GOT3 (cell line): ENCODE results near the gene DHRS12.

Source experiments
- DNase-seq: peaks from one replicate; lab custom pipeline; 2025; ENCODE audit warnings: mixed read lengths; lab: John Stamatoyannopoulos, UW

The DHRS12 gene

DNA sequence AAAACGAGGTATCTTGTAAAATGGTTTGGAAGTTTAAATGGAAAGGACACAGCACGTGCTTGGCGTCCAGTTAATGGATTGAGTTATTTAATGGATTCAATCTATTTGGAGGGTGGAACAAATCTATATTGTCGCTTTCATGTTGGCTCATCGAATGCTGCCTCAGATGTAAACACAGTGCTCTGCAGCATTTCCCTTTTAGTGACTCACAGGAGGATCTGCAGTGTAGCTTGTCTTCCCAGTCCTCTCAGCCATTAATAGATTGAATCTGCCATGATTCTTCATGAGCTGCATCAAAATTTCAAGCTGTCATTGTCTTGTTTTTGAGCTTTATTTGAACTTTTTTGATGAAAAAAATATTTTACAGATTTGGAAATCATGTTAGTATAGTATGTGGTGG is 44.7 kb downstream of the DHRS12 start:
- no peak for DNase-seq

DNA sequence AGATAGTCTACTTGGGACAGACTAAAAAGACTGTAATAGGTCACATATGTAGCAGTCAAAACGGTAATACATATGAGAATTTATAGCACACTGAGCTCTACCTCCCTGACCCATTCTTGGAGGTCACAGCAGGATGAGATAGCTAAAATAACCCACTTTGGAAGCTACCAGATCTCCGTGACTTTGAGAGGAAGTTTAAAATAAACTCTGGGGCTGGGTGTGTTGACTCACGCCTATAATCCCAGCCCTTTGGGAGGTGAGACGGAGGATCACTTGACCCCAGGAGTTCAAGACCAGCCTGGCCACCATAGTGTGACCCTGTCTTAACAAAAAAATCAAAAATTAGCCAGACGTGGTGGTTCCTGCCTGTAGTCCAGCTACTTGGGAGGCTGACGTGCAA is 45.3 kb downstream of the DHRS12 start:
- no peak for DNase-seq

DNA sequence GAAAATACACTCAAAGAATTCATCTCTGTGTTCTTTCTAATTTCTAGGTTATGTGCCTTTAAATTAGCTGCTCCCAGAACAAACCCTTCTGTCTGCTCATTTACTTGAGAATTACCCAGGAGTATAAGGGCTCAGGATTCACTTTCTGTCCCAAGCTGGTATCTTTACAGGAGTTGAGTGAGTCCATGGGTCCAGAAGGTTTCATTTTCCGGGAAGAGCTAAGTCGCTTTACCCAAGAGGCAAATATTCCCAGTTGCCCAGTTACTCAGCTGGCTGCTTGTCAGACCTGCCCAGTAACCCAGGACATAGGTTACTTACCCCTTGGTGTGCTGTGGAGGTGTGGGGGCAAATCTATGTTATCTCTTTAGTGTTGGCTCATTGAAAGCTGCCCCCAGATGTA is 47.3 kb downstream of the DHRS12 start:
- DNase-seq = no peak

DNA sequence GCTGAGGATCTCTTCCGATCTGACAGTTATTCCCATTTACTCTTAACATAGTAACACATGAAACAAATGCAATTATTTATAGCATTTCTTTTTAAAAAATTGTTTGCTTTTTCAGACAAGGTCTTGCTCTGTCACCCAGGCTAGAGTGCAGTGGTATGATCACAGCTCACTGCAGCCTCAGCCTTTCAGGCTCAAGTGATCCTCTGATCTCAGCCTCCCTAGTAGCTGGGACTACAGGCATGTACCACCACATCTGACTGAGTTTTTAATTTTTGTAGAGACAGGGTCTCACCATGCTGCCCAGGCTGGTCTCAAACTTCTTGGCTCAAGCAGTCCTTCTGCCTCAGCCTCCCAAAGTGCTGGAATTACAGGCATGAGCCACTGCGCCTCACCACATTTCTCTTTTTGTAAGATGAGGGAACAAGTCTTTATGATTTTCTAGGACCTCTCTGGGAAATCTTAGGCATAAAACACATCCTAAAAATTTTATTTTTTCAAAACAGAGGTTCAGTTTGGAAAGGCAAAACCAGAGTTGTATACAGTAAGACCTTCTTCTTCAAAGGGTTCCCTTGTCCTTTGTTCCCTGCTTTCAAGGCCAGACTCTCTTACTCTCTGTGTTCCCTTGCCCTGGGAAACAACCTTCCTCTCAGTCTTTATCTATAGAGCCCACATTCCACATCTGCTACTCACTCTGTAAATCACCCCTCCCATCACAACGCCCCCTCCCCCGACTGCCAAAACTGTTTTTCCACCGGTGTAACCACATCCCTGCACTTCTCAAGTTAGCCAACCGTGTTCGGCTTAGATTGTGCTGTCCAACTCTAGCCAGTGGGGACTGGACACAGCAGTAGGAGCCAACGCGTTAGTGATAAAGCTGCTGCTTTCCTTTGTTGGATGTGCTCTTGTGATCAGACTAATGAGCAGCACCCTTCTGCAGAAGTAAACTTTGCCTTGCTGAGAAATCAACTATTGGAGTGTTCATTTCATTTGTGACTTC is 56.2 kb downstream of the DHRS12 start:
- DNase-seq = no peak

DNA sequence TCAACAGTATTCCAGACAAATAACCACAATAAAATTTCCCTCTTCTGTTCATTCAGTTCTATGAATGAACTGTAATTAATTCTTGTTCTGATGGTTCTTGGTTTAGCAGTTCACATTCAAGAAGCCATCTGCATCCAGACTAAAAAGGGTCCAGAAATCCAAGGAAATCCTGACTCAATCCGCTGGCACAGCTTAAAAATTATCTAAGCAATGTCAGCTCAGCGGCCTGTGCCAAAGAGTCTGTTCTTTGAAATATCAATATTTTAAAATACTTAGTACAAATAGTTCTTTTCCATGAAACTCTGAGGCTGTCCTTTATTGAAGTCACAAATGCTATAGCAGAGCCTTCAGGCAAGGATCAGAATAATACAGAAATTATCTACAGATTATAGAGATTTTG is 57.2 kb downstream of the DHRS12 start:
- DNase-seq = no peak

DNA sequence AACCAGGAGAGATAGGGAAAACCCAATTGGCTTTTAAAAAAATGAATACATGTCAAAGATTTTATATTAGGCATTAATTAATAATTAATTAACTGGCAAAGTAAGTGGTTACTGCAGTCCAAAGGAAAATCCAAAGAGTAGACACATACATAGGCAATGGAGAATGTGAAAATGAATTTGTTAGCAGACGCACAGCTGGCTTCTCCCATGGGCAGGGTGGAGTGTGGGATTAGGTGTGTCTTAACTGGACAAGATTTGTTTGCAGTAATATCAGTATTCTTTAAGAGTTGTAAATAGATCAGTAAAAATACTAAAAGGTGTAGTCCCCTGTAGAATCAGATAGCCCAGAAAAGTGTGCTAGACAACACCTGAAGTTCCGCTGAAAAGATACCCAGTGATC is 58.7 kb downstream of the DHRS12 start:
- no peak for DNase-seq

DNA sequence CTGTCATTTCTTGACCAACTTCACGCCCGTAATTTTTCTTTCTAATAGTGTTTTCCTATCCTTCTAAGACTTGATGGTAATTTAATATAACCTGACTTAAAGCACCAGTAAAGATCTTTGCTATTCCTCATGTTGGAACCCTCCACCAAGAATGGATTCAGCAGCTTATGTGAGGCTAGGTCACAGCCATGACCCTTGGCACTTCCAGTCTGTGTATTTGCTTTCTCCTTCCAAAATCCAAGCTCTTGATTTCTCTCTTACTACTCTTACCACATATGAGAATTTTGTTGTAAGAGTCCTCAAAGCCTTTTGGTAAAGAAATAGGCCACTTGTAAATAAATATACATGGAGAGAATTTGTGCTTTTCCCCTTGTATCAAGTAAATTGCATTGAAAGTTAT is 61.4 kb downstream of the DHRS12 start:
- no peak for DNase-seq

DNA sequence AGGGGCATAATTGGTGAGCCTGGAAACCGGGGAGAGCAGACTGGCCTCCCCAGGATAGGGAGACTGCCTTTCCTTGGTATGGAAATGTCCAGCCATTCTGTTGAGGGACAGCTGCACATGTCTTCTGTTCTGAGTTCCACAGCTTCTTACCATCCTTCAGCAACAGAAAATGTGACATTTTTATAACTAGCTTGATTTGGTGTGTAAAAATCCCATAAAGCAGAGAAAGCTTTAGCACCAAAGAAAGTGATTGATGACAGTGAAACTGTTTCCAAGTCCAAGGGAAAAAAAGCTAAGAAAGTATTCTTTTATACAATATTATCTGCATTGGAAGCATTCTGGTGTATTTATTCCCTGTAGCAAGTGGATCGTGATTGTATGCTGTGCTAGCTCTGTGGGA is 61.9 kb downstream of the DHRS12 start:
- DNase-seq = no peak

DNA sequence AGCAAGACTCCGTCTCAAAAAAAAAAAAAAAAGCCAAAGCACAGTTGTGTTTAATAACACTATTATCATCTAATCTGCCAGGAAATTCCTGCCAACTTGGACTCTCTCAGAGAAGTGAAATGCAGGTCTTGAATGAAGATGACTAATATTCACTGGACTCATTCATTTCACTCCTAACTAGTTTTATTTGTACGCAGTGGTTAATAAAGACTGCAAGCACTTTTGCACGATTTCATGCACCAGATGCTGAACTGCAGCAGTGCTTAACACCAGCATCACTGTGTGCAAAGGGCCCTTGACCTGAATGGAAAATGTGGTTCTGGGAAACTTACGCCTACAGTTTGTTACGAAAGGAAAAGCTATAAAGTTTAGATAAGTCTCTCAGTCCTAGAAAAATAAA is 63.3 kb downstream of the DHRS12 start:
- no peak for DNase-seq

DNA sequence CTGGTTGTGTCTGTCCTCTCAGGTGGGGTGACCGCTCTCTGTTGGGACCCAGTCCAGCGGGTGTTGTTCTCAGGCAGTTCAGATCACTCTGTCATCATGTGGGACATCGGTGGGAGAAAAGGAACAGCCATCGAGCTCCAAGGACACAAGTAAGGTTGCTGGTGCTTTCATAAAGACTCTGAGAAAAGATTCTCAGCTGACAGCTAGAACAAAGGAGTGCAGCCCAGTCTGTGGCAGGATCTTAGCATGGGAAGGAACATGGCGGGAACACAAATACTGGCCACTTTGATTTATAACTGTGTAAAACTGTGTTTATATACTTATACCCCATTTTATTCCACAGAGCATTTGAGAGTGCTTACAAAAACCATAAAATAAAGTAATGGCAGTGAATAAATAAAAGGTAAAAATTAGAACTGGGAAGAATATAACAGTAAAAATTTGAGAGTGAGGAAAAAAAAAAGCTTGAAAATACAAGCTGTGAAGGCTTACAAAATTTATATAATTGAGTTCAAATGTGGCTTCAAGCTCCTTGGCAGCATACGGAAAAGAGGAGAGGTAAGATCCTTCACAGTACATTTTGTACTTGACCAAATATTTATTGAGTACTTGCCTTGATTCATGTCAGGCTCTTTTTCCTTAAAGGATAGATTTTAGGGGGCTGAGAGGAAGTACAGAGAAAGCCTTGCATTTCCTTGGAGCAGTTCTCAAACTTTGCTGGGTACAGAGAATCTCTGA is 64.8 kb downstream of the DHRS12 start:
- DNase-seq = no peak

DNA sequence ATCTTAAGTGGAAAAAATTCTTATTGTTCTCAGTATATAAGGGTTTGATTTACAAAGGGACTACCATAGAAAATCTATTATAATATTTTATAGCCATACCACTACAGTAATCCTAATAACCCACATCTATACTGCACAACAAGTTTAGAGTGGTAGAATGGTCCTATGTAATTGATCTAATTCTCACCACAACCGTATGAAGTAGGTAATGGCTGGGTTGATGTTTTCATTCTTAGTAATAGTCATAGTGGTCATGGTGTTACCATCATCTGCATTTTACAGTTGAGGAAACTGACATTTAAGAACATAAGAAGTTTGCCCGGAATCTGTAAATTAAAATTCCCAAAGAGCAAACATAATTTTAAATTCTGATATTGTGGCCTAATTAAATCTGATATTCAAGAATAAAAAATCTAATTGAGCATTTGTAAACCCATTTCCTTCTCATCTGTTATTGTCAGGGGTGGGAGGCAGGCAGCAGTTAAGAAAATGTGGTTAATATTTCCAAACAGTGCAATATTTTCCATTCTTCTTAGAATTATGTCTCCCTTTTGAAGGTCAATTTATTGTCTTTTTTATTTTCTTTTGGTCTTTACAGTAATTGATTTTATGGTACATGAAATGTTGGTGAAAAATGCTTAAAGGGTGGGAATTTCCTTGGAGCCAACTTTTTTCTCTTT is 65.6 kb downstream of the DHRS12 start:
- DNase-seq = no peak

DNA sequence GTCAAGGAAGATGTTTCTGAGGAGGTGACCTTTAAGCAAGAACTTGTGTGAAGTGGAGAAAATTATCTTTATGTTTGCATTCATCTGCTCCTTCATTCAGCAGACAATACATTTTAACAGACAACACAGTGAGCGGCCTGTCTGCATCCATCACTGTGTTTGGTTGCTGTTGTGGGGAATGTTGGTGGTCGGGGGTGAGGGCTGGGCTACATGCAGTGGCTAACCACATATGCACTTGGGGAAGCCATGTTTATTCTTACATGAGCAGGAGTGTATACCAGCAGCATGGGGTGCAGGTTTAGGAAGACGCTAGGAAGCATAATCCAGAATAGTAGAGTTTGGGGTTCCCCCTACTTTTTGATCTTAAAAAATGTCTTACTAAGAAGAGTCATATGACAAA is 66.4 kb downstream of the DHRS12 start:
- DNase-seq = no peak

DNA sequence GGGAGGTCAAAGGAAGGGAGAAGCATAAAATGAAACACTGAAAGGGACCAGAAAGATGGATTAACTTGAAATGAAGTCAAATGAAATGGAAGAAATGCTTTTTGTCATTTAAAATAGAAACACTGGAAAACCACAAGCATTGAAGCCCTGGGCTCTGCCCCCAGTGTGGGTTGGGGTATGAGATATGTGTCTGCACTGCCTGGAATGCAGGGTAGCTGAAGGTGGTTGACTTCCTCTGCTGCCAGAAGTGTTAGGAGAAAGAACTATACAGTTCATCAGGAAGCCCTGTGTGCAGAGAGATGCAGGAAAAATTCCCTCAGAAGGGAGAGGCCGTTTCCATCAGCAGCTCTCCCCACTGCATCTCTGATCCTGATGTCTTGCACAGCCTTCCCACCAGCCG is 69.2 kb downstream of the DHRS12 start:
- no peak for DNase-seq

DNA sequence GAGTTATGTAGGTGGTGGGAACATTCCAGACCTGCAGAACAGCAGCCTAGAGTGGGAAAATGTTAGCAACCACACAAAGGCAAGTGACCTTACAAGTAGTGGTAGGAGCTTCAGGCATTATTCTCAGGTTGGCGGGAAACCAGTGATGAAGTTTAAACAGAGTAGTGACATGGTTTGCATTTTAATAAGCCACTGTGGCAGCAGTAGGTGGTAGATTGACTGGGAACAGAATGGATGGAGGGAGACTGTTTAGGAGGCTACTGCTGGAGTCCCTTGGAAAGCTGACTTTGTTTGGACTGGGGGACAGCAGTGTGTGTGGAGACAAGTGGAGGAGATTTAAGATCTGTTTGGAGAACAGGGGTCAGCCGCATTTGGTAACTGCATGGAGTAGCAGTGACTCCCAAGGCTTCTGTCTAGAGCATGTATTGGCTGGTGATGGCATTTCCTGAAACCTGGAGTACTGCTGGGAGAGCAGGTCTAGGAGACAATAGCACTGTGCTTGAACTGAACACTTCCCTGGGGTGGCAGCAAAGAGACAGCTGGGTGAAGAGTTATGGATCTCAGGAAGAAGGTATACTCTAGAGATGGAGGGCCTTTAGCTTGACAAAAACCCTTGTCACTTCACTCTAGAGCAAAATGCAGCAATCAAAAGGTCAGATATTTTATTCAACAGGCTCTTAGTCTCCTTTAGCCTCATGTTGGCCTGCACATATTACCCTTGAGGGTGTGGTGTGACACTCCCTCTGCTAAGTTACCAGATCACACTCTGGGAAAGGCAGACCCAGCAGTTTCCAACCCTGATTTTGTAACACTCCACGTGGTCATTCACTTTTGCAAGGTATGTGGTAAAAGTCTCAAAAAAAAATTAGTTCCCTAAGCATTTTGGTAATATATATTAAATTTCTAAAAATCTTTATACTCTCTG is 70.3 kb downstream of the DHRS12 start:
- no peak for DNase-seq

DNA sequence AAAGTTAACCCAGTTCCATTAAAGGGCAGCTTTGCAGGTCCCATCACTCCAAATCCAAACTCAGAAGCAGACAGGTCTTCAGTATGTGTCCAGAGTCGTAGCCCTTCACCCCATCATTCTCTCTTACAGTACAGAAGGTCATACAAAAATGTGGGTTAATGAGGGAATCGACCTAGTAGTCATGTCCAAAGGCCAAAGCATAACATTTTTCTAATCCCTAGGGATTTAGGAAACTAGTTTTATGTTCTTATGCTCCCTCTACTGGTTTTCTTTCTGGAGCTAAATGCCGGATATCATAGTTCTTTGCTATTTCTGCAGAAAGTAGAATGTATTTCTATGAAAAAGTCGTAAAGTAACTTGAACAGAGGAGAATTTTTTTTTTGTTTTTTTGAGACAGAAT is 72.2 kb downstream of the DHRS12 start:
- DNase-seq = no peak

DNA sequence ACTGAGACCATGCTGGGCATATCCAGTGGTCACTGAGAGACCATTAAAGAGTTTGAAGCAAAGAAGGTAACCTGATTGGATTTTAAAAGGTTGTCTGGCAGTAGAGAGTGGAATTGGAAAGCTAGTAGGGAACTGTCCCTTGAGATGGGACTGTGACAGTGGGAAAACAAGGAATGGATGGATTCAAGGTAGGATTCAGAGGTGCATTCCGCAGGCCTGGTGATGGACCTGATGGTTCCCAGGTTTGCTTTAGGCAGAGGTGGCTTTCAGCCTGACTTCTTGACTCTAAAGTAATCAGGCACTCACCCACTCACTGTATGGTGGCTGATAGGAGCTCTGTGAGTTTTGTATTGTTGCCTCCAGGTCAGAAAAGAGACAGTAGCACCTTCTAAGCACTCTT is 73.0 kb downstream of the DHRS12 start:
- DNase-seq = no peak

DNA sequence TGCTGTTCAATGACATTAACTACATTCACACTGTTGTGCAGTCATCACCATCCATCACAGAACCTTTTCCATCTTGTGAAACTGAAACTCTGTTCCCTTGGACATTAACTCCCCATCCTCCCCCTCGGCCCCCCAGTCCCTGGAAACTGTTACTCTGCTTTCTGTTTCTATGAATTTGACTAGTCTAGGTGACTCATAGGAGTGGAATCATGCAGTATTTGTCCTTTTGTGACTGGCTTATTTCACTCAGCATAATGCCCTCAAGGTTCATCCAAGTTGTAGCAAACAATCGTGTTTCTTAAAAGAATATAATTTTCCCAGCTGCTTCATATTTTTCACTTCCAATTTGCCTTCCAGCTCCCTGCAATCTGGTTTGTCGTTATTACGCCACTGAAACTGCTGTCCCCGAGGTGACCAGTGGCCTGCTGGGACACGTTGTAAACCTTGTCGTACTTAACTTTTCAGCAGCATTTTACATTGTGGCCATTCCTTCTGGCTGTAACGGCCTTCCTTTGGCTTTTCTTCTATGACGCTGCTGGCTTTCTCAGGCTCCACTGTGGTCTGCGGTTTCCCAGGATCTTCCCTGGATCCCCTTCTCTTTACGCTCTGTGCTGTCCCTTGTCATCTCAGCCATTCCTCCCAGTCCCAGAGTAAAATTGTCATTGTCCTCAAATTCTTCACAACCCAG is 74.0 kb downstream of the DHRS12 start:
- no peak for DNase-seq

DNA sequence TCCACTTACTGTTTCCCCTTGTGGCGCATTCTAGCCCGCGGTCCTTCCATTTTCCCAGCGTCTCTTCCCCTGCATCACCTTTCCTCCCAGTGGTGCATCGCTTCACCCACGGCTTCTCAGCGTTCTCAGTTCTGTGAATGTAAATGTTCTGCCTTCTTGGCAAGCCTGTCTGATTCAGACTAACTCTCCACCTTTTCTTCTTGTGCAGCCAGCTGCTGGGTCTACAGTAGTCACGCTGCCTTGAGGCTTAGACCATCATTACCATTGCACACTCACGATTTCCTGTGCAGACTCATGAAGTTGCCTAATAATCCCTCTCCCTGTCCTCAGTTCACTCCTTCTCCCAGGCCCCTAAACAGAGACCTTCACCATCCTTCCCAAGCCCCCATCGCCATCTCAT is 75.0 kb downstream of the DHRS12 start:
- no peak for DNase-seq

DNA sequence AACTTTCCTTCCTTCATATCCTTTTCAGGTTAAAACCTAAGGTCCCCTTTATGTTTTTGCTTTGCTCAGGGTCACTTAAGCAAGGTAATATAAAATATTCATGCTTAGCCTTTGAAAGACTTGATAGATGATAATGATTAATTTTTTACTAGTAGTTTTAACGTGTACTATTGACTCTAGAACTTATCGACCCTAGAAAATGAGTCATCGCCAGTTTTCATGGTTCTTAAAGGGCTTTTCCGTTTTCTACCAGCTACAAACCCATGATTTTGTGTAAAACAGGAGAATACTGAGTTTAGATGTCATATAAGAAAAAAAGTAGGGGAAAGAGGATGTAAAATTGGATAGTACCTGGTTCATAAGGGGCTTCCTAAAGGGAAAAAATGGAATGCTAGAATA is 75.7 kb downstream of the DHRS12 start:
- no peak for DNase-seq

DNA sequence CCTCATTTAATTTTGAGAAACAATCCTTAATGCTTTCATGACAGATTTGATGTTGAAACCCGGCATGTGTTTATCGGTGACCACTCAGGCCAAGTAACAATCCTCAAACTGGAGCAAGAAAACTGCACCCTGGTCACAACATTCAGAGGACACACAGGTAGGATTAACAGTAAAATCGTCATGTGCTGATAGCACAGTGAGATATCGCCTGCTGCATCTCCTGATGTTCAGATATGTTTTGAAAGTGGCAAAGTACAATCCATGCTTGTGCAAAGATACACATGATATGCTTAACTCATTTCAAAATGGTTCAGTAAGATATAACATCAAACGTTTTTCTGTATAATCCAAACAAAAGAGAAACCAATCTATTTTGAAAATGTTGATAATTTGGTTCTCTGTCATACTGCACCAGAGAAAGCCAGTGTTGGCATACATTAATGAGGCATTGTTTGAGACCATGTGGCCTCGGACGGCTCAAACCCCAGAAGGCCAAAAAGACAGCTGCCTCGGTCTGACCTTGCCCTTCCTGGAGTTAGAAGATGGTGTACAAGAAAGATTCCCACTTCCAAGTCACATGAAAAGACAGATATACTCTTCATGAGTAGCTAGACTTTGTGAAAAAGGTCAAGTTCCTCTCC is 76.2 kb downstream of the DHRS12 start:
- no peak for DNase-seq
